GM12891 (cell line): ENCODE measurements around the gene HNRNPLL.

ENCODE experiments used
- DNase-seq: peaks from one replicate; pipeline ENCODE4 v3.0.0; 2011; ENCODE audit warnings: low spot score; ENCODE audit not compliant: insufficient read length
- FAIRE-seq: peaks from 2 replicates; lab custom pipeline; 2011; peaks lifted over from hg19 to GRCh38; lab: Jason Lieb, UNC
- PAX5 ChIP-seq: IDR thresholded peaks from 2 replicates; pipeline ENCODE4 v1.6.1; 2011; ENCODE audit warnings: low read length, moderate library complexity, mild to moderate bottlenecking; ENCODE audit not compliant: insufficient read depth, severe bottlenecking
- POLR2A ChIP-seq: IDR thresholded peaks from 2 replicates; pipeline ENCODE4 v1.6.1; 2011; ENCODE audit warnings: low read depth, low read length, control low read depth
- POLR2AphosphoS5 ChIP-seq: IDR thresholded peaks from 2 replicates; pipeline ENCODE4 v1.6.1; 2011; ENCODE audit warnings: low read depth, low read length, control low read depth
- POU2F2 ChIP-seq: IDR thresholded peaks from 2 replicates; pipeline ENCODE4 v1.6.1; 2011; ENCODE audit warnings: low read depth, mild to moderate bottlenecking, control low read depth, low read length, moderate library complexity
- SPI1 ChIP-seq: IDR thresholded peaks from 2 replicates; pipeline ENCODE4 v1.6.1; 2011; ENCODE audit warnings: low read depth, low read length, control low read depth
- TAF1 ChIP-seq: IDR thresholded peaks from 2 replicates; pipeline ENCODE4 v1.6.1; 2011; ENCODE audit warnings: low read depth, low read length, control low read depth

HNRNPLL gene

DNA sequence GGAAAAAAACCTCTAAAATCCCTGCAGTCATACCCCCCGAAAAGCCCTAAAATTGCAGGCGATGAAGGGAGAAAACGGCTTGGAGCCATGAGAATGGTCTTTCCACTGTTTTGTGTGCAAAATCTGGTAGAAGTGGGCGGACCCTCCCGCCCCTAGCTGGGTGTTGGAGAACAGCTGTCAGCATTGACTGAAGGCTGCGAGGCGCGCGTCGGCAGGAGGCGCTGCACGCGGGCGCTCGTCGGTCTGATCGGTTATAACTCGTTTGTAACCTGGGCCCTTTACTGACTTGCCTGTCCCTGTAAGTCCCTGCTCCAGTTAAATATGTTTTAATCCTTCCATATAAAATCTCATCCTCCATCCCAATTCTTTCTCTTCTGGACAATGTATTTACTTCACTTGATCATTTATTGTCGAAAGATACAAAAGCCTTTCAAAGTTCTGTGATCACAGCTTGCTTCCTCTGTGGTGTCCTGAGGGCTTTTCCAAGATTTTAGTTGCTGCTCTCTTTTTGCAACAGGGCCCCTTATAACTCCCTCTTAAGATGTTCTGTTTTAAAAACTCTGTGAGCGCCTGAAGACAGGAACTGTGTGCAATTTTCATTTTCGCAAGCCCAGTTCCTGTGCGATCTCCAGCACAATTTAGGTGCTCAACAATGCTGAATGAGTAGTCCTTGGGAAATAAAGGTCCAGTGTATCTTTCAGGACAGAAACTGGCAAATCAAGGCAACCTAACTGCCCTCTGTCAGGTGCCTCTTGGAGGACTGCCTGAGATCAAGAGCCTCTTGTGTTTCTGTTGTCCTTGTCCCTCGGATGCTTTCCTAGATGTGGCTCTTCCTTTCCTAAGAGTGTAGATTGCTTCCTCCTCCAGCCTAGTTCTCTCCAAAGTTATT is 918 bp upstream of the HNRNPLL start:
- no peak for DNase-seq
- peak; percentile 92 for FAIRE-seq
- TF ChIP-seq SPI1 (no peak), PAX5 (no peak), POLR2A (no peak), POLR2AphosphoS5 (no peak), TAF1 (no peak), POU2F2 (peak; percentile 56; the same call in 1 of the 2 replicates)

DNA sequence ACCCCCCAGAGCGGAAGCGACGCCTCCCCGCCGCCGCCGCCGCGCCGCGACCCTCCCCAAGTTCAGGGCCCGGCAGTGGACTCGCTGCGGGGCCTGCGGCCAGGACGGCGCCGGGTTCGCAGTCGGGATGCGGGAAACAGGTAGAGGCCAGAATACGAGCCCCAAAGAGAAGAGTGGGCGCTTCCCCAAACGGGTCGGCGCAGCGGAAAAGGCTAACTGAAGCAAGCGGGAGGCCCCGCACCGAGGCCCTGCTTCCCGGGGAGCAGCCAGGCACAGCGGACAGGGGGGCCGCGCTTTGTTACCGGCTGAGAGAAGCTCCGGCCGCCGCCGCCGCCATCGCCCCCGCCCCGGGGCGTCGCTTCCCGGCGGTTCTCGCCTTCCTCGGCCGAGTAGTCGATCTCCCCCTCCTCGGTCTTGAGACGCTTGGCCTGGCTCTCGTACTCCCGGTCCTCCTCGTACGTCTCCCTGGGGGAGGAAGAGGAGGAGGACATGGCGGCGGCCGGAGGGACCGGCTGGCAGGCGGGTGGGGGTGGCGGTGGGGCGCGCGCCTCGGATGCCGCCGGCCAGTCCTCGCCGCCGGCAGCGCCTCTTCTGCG is 494 bp downstream of the HNRNPLL start:
- DNase-seq (no peak), FAIRE-seq (no peak)
- TF ChIP-seq POU2F2 (no peak), POLR2AphosphoS5 (0 out of 2 replicates have a peak, but pooled peaks have one; percentile 4), PAX5 (no peak), SPI1 (no peak), POLR2A (no peak)

GRCh38 chr2:38601463-38602135 is 1.1 kb downstream of the HNRNPLL start:
- FAIRE-seq: no peak
- TF ChIP-seq POU2F2 (no peak), SPI1 (no peak), TAF1 (no peak), POLR2AphosphoS5 (no peak), PAX5 (no peak), POLR2A (no peak)
- DNase-seq: no peak

GRCh38 chr2:38600921-38601455 is 1.7 kb downstream of the HNRNPLL start:
- no peak for FAIRE-seq
- TF ChIP-seq TAF1 (no peak), PAX5 (no peak)
- no peak for DNase-seq

DNA sequence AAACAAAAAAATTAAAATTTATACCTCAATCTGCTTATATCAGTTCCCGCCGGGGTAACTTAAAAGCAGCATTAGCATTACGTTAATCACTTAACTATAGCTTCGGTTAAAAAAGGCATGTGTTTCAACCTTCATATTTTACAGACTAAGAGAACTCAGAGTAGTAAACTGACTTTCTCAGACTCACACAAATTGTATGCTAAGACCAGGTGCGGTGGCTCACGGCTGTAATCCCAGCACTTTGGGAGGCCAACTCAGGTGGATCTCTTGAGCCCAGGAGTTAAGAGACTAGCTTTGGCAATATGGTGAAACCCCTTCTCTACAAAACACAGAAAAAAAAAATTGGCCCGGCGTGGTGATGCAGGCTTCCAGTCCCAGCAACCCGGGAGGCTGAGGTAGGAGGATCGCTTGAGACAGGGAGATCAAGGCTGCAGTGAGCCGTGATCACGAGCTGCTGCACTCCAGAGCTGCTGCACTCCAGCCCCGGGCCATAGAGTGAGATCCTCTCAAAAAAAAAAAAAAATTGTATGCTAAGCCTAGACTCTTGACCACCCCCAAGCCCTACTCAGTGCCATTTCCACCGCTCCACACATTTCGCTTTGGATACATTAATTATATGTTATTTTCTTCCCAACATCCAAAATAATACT is 2.4 kb downstream of the HNRNPLL start:
- DNase-seq: no peak
- FAIRE-seq: no peak
- TF ChIP-seq TAF1: no peak
- no peak for TF ChIP-seq SPI1
- no peak for TF ChIP-seq POLR2A
- TF ChIP-seq PAX5: no peak
- TF ChIP-seq POLR2AphosphoS5: no peak
- no peak for TF ChIP-seq POU2F2

- TF ChIP-seq PAX5 (no peak), TAF1 (no peak)
- DNase-seq: no peak
- FAIRE-seq: no peak
These were observed 3.0 kb downstream of the HNRNPLL start for GRCh38 chr2:38599706-38600105.

DNA sequence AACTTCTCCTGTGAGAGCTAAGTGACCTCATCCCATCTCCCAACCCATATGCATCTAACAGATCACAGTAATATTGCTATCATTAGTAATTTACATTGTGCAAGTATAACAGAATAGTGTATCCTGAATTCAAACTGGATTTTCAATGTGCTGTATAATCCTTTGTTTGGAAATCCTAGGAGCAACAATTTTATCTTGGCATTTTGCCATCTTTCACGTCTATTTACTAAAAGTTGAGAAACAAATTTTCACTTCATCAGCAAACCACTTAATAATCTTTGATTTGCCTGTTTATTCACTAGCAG is 3.8 kb downstream of the HNRNPLL start:
- FAIRE-seq: no peak
- DNase-seq: no peak
- TF ChIP-seq PAX5 (no peak), SPI1 (no peak), POLR2AphosphoS5 (no peak), TAF1 (no peak), POLR2A (no peak), POU2F2 (no peak)

- TF ChIP-seq SPI1: peak; percentile 48; the same call in 1 of the 2 replicates
- TF ChIP-seq POLR2A: no peak
- FAIRE-seq (no peak), DNase-seq (no peak)
These were observed 4.3 kb downstream of the HNRNPLL start for GRCh38 chr2:38598200-38598990.

- DNase-seq: no peak
- no peak for FAIRE-seq
- TF ChIP-seq POLR2A (no peak), PAX5 (no peak), SPI1 (no peak), POU2F2 (no peak), TAF1 (no peak), POLR2AphosphoS5 (no peak)
These were observed 5.6 kb downstream of the HNRNPLL start for GRCh38 chr2:38597115-38597514.
